ENCODE measurements around the gene LIN52.

LIN52 gene

GRCh38 chr14:74238974-74239847 lies 154.5 kb downstream of the LIN52 start, which contains the start of gene VSX2:
Gene VSX2 (plus strand): TSS chr14:74239449. CDS start chr14:74239562, 113 bp downstream.
- peak; percentile 69 for DNase-seq

GRCh38 chr14:74239848-74240793 lies 155.4 kb downstream of the LIN52 start:
- DNase-seq, result no peak

- peak; percentile 83 for DNase-seq
These were observed 156.3 kb downstream of the LIN52 start for GRCh38 chr14:74240794-74241651.

- DNase-seq, result no peak
These were observed 156.9 kb downstream of the LIN52 start for GRCh38 chr14:74241652-74242017.

- peak; percentile 60 for DNase-seq
These were observed 157.4 kb downstream of the LIN52 start for GRCh38 chr14:74242021-74242779.

GRCh38 chr14:74242780-74243042 lies 158.0 kb downstream of the LIN52 start:
- peak; percentile 52 for DNase-seq

GRCh38 chr14:74243051-74243450 lies 158.3 kb downstream of the LIN52 start:
- DNase-seq, result peak; percentile 53

- no peak for DNase-seq
These were observed 159.4 kb downstream of the LIN52 start for GRCh38 chr14:74244115-74244514.

- no peak for DNase-seq
These were observed 160.5 kb downstream of the LIN52 start for GRCh38 chr14:74245292-74245691.

- no peak for DNase-seq
These were observed 161.8 kb downstream of the LIN52 start for GRCh38 chr14:74246542-74246941.

- no peak for DNase-seq
These were observed 163.3 kb downstream of the LIN52 start for GRCh38 chr14:74248017-74248416.

GRCh38 chr14:74249433-74250375 lies 164.9 kb downstream of the LIN52 start:
- DNase-seq, result no peak
